ENCODE measurements around the gene PRPF40B.

PRPF40B gene

GRCh38 chr12:49661746-49662145, 38.4 kb downstream of the PRPF40B start:
- no peak for DNase-seq

GRCh38 chr12:49662998-49663843, 39.9 kb downstream of the PRPF40B start:
- peak; percentile 40 for DNase-seq

GRCh38 chr12:49664167-49664566, 40.8 kb downstream of the PRPF40B start:
- DNase-seq: no peak

GRCh38 chr12:49664591-49665239, 41.4 kb downstream of the PRPF40B start:
- DNase-seq: no peak

GRCh38 chr12:49665384-49665783, 42.0 kb downstream of the PRPF40B start:
- no peak for DNase-seq

GRCh38 chr12:49666176-49666575, 42.8 kb downstream of the PRPF40B start:
- no peak for DNase-seq

- no peak for DNase-seq
Measured at GRCh38 chr12:49667325-49668090, 44.1 kb downstream of the PRPF40B start.

- DNase-seq: no peak
Measured at GRCh38 chr12:49669796-49670195, 46.4 kb downstream of the PRPF40B start.

GRCh38 chr12:49671031-49671765, 47.8 kb downstream of the PRPF40B start:
- peak; percentile 26 for DNase-seq

GRCh38 chr12:49672301-49673217, 49.2 kb downstream of the PRPF40B start:
- no peak for DNase-seq

GRCh38 chr12:49673446-49674317, 50.3 kb downstream of the PRPF40B start:
- DNase-seq: no peak

- no peak for DNase-seq
Measured at GRCh38 chr12:49674318-49674981, 51.1 kb downstream of the PRPF40B start.

- no peak for DNase-seq
Measured at GRCh38 chr12:49675137-49675536, 51.8 kb downstream of the PRPF40B start.

- DNase-seq: no peak
Measured at GRCh38 chr12:49678711-49679110, 55.4 kb downstream of the PRPF40B start.

- DNase-seq: no peak
Measured at GRCh38 chr12:49680075-49680474, 56.7 kb downstream of the PRPF40B start.

GRCh38 chr12:49683599-49684309, 60.4 kb downstream of the PRPF40B start:
- DNase-seq: no peak

GRCh38 chr12:49684310-49684854, 61.0 kb downstream of the PRPF40B start:
- DNase-seq: no peak

GRCh38 chr12:49687941-49688340, 64.6 kb downstream of the PRPF40B start:
- DNase-seq: no peak

GRCh38 chr12:49689237-49689636, 65.9 kb downstream of the PRPF40B start:
- no peak for DNase-seq

Data from stimulated activated naive CD4-positive, alpha-beta T cell treated with Interleukin-2 at 50 U/mL for 16 hours (primary cell).